GM19240 (cell line): ENCODE data around the gene DHCR24.

Source experiments
- DNase-seq: peaks from one replicate; pipeline ENCODE4 v3.0.0; 2011; ENCODE audit warnings: low spot score; ENCODE audit not compliant: insufficient read length

Gene DHCR24

GRCh38 chr1:54803761-54804470, 83.1 kb downstream of the DHCR24 start:
- DNase-seq, result no peak

GRCh38 chr1:54800899-54801759, 85.9 kb downstream of the DHCR24 start, which contains the start of gene TTC22:
Gene TTC22, minus strand, starts transcription at chr1:54801323. Its CDS starts 160 bp downstream, at chr1:54801163.
- DNase-seq, result peak; percentile 91

GRCh38 chr1:54800041-54800898, 86.7 kb downstream of the DHCR24 start:
- no peak for DNase-seq
